ENCODE data around the gene LIN7B.

GRCh38 chr19:49070416-49070815 is 43.8 kb upstream of the LIN7B start:
- no peak for TF ChIP-seq GATA3 (IDR thresholded peaks at IDR 0.05; ENCODE audit: low read depth, low read length)
- TF ChIP-seq GATA2 (IDR thresholded peaks at IDR 0.05; ENCODE audit: low read depth, low read length), result no peak
